ENCODE measurements around the gene HERPUD1. TPM values are rescaled to one million over a fixed set of nuclear protein-coding genes. Genes with fewer than 3 reads are reported as not detected.

The HERPUD1 gene
- total RNA-seq, 1 experiment from 2014 or later: 28.9 TPM

- Histone ChIP-seq H2BK5ac (ENCODE audit: insufficient read length, low read length) (no peak overlapping the region), H2BK120ac (ENCODE audit: low read depth, low read length, poor library complexity, severe bottlenecking) (no peak overlapping the region), H4K91ac (ENCODE audit: insufficient read length, low read depth, low read length) (no peak overlapping the region), H3K9ac (ENCODE audit: extremely low read depth, insufficient read length, low read length) (no peak overlapping the region), H3K79me1 (ENCODE audit: insufficient read depth, low read depth, low read length, poor library complexity, severe bottlenecking) (no peaks in the 10 kb centered on the region), H3K14ac (ENCODE audit: insufficient read depth, low read length) (no peak overlapping the region), H3K4me2 (ENCODE audit: insufficient read depth, insufficient read length, low read length) (no peak overlapping the region), H3K27me3 (ENCODE audit: insufficient read depth, low read length) (no peaks in the 10 kb centered on the region), H3K4ac (ENCODE audit: low read depth, low read length) (no peak overlapping the region), H3K27ac (ENCODE audit: insufficient read length, low read depth, low read length) (no peak overlapping the region), H3K9me3 (ENCODE audit: control insufficient read depth, low read depth, low read length) (no peaks in the 10 kb centered on the region), H2BK15ac (ENCODE audit: low read depth, low read length) (no peak overlapping the region), H3K79me2 (ENCODE audit: insufficient read depth, low read length) (no peaks in the 10 kb centered on the region), H3K18ac (ENCODE audit: insufficient read length, low read depth, low read length) (no peak overlapping the region), H2BK12ac (ENCODE audit: insufficient read length, low read depth, low read length) (no peak overlapping the region), H3T11ph (ENCODE audit: low read length) (no peak overlapping the region), H2AK5ac (ENCODE audit: insufficient read length, low read length) (no peak overlapping the region), H4K8ac (replicated peaks; ENCODE audit: insufficient read length, low read depth, low read length) (no peak overlapping the region), H3K23ac (ENCODE audit: insufficient read length, low read depth, low read length) (no peak overlapping the region), H3K4me1 (ENCODE audit: insufficient read depth, low read length) (no peaks in the 10 kb centered on the region; the same call in 1 of the 2 replicates), H4K20me1 (ENCODE audit: control insufficient read depth, insufficient read depth, insufficient read length) (no peaks in the 10 kb centered on the region), H3K56ac (ENCODE audit: insufficient read length, low read depth, low read length) (no peak overlapping the region), H2BK20ac (ENCODE audit: low read depth, low read length, poor library complexity, severe bottlenecking) (no peak overlapping the region), H3K23me2 (ENCODE audit: insufficient read length, low read depth, low read length, poor library complexity, severe bottlenecking) (no peaks in the 10 kb centered on the region), H4K5ac (ENCODE audit: insufficient read length, low read depth, low read length) (no peak overlapping the region), H2AFZ (ENCODE audit: low read length) (no peak overlapping the region)
- TF ChIP-seq CTCF (conservative IDR thresholded peaks at IDR 0.05): no peak
- Mint-ChIP-seq H3K27ac (no peak overlapping the region), H3K9me3 (peaks cover 0 to 2% of the 10 kb centered on the region in 2 experiments; a peak in 1 of 5 replicates), H3K4me3 (no peak overlapping the region), H3K4me1 (peaks cover 30% of the 10 kb centered on the region in 2 experiments), H3K36me3 (ENCODE audit: insufficient read depth in 1 of 3, low read depth in 3 of 3) (no peaks in the 10 kb centered on the region), H3K27me3 (ENCODE audit: low read depth) (peaks cover 21% of the 10 kb centered on the region)
- no CpG with 5 or more reads among the region's 7 CpGs for WGBS (ENCODE audit: extremely low coverage, insufficient read length, low lambda C conversion rate)
- DNase-seq: no peak
These were observed 17.0 kb upstream of the HERPUD1 start for GRCh38 chr16:56914896-56915295.

Data from H9 (cell line).